HEK293 (cell line): ENCODE measurements around the gene POLE3.

Experiments used
- BCL11B ChIP-seq: fragments of 450-650 bp; formaldehyde crosslinking; IDR thresholded peaks from 2 replicates; pipeline ENCODE4 v1.5.1; 2016; ENCODE audit warnings: low read depth, missing biosample characterization, missing genetic modification characterization
- HOXA7 ChIP-seq: sonication (generic); formaldehyde crosslinking; IDR thresholded peaks from 2 replicates; pipeline ENCODE4 v1.8.1; 2022; ENCODE audit warnings: missing genetic modification reagents, borderline replicate concordance
- KLF7 ChIP-seq: fragments of 450-650 bp; formaldehyde crosslinking; IDR thresholded peaks from 2 replicates; pipeline ENCODE4 v1.5.1; 2016; ENCODE audit warnings: missing biosample characterization, missing genetic modification characterization, borderline replicate concordance
- KLF9 ChIP-seq: fragments of 450-650 bp; formaldehyde crosslinking; IDR thresholded peaks from 2 replicates; pipeline ENCODE4 v1.5.1; 2016; ENCODE audit warnings: missing biosample characterization, missing genetic modification characterization, low read depth
- PBX3 ChIP-seq: sonication (generic); formaldehyde crosslinking; IDR thresholded peaks from 2 replicates; pipeline ENCODE4 v1.8.1; 2022; ENCODE audit warnings: mild to moderate bottlenecking, moderate library complexity, missing genetic modification reagents
- SETDB1 ChIP-seq: IDR thresholded peaks from one replicate; pipeline ENCODE4 v1.6.1; 2017; ENCODE audit warnings: mild to moderate bottlenecking, low read length, moderate library complexity, mixed read lengths; ENCODE audit not compliant: insufficient read length
- SP3 ChIP-seq: fragments of 450-650 bp; formaldehyde crosslinking; IDR thresholded peaks from 2 replicates; pipeline ENCODE4 v1.5.1; 2016; ENCODE audit warnings: missing biosample characterization, missing genetic modification characterization
- YY2 ChIP-seq: fragments of 450-650 bp; formaldehyde crosslinking; IDR thresholded peaks from 2 replicates; pipeline ENCODE4 v1.5.1; 2016; ENCODE audit warnings: missing biosample characterization, missing genetic modification characterization
- ZBTB48 ChIP-seq: fragments of 450-650 bp; formaldehyde crosslinking; IDR thresholded peaks from 2 replicates; pipeline ENCODE4 v1.5.1; 2016; ENCODE audit warnings: missing biosample characterization, missing genetic modification characterization
- ZFHX2 ChIP-seq: fragments of 450-650 bp; formaldehyde crosslinking; conservative IDR thresholded peaks from 2 replicates; pipeline ENCODE4 v1.5.1; 2016; ENCODE audit warnings: missing biosample characterization, missing genetic modification characterization
- ZNF148 ChIP-seq: fragments of 450-650 bp; formaldehyde crosslinking; IDR thresholded peaks from 2 replicates; pipeline ENCODE4 v1.5.0; 2017; ENCODE audit warnings: missing biosample characterization, missing genetic modification characterization, borderline replicate concordance
- ZNF155 ChIP-seq: fragments of 450-650 bp; formaldehyde crosslinking; IDR thresholded peaks from 2 replicates; pipeline ENCODE4 v1.5.1; 2016; ENCODE audit warnings: missing biosample characterization, missing genetic modification characterization
- ZNF175 ChIP-seq: fragments of 450-650 bp; formaldehyde crosslinking; IDR thresholded peaks from 2 replicates; pipeline ENCODE4 v1.5.1; 2016; ENCODE audit warnings: missing biosample characterization, missing genetic modification characterization
- ZNF211 ChIP-seq: fragments of 450-650 bp; formaldehyde crosslinking; IDR thresholded peaks from 2 replicates; pipeline ENCODE4 v1.5.1; 2016; ENCODE audit warnings: low read depth, missing biosample characterization, missing genetic modification characterization
- ZNF302 ChIP-seq: fragments of 450-650 bp; formaldehyde crosslinking; IDR thresholded peaks from 2 replicates; pipeline ENCODE4 v1.5.1; 2016; ENCODE audit warnings: missing biosample characterization, missing genetic modification characterization, low read depth
- ZNF311 ChIP-seq: fragments of 450-650 bp; formaldehyde crosslinking; IDR thresholded peaks from 2 replicates; pipeline ENCODE4 v1.5.1; 2017; ENCODE audit warnings: missing biosample characterization, missing genetic modification characterization, borderline replicate concordance
- ZNF398 ChIP-seq: fragments of 450-650 bp; formaldehyde crosslinking; IDR thresholded peaks from 2 replicates; pipeline ENCODE4 v1.5.1; 2017; ENCODE audit warnings: missing biosample characterization, missing genetic modification characterization
- ZNF404 ChIP-seq: fragments of 450-650 bp; formaldehyde crosslinking; IDR thresholded peaks from 2 replicates; pipeline ENCODE4 v1.5.1; 2017; ENCODE audit warnings: missing biosample characterization, missing genetic modification characterization
- ZNF449 ChIP-seq: fragments of 450-650 bp; formaldehyde crosslinking; IDR thresholded peaks from 2 replicates; pipeline ENCODE4 v1.5.1; 2017; ENCODE audit warnings: missing biosample characterization, mild to moderate bottlenecking, missing genetic modification characterization, moderate library complexity
- ZNF488 ChIP-seq: fragments of 450-650 bp; formaldehyde crosslinking; IDR thresholded peaks from 2 replicates; pipeline ENCODE4 v1.5.1; 2016; ENCODE audit warnings: missing biosample characterization, missing genetic modification characterization
- ZNF501 ChIP-seq: fragments of 450-650 bp; formaldehyde crosslinking; IDR thresholded peaks from 2 replicates; pipeline ENCODE4 v1.5.1; 2016; ENCODE audit warnings: missing biosample characterization, missing genetic modification characterization
- ZNF529 ChIP-seq: fragments of 450-650 bp; formaldehyde crosslinking; IDR thresholded peaks from 2 replicates; pipeline ENCODE4 v1.5.1; 2017; ENCODE audit warnings: missing genetic modification characterization, missing biosample characterization; ENCODE audit not compliant: insufficient replicate concordance
- ZNF530 ChIP-seq: fragments of 450-650 bp; formaldehyde crosslinking; IDR thresholded peaks from 2 replicates; pipeline ENCODE4 v1.5.1; 2016; ENCODE audit warnings: low read depth, missing biosample characterization, missing genetic modification characterization
- ZNF548 ChIP-seq: fragments of 450-650 bp; formaldehyde crosslinking; IDR thresholded peaks from 2 replicates; pipeline ENCODE4 v1.5.1; 2016; ENCODE audit warnings: missing biosample characterization, missing genetic modification characterization
- ZNF629 ChIP-seq: fragments of 450-650 bp; formaldehyde crosslinking; IDR thresholded peaks from 2 replicates; pipeline ENCODE4 v1.5.1; 2017; ENCODE audit warnings: missing biosample characterization, missing genetic modification characterization
- ZNF664 ChIP-seq: fragments of 450-650 bp; formaldehyde crosslinking; IDR thresholded peaks from 2 replicates; pipeline ENCODE4 v1.5.1; 2016; ENCODE audit warnings: missing biosample characterization, missing genetic modification characterization
- ZSCAN4 ChIP-seq: fragments of 450-650 bp; formaldehyde crosslinking; IDR thresholded peaks from 2 replicates; pipeline ENCODE4 v1.5.1; 2017; ENCODE audit warnings: missing biosample characterization, missing genetic modification characterization
- ZSCAN5A ChIP-seq: fragments of 450-650 bp; formaldehyde crosslinking; IDR thresholded peaks from 2 replicates; pipeline ENCODE4 v1.5.1; 2016; ENCODE audit warnings: missing biosample characterization, missing genetic modification characterization
- ZXDB ChIP-seq: fragments of 450-650 bp; formaldehyde crosslinking; IDR thresholded peaks from 2 replicates; pipeline ENCODE4 v1.5.1; 2016; ENCODE audit warnings: missing biosample characterization, missing genetic modification characterization

Gene POLE3

GRCh38 chr9:113376634-113377567, 33.6 kb downstream of the POLE3 start, which contains the start of gene HDHD3 (continued):
- TF ChIP-seq ZNF398 (tag by site-specific recombination) (peak; percentile 96), SP3 (tag by site-specific recombination) (peak; percentile 94), ZNF548 (tag by site-specific recombination) (no peak), ZSCAN5A (tag by site-specific recombination) (peak; percentile 36; the same call in 1 of the 2 replicates), ZNF664 (no peak), ZSCAN4 (tag by site-specific recombination) (no peak), KLF9 (tag by site-specific recombination) (peak; percentile 78), ZBTB48 (tag by site-specific recombination) (peak; percentile 73), ZNF155 (tag by site-specific recombination) (no peak), ZNF211 (tag by site-specific recombination) (no peak), ZNF449 (tag by site-specific recombination) (peak; percentile 51; the same call in 1 of the 2 replicates), ZNF404 (tag by site-specific recombination) (no peak), ZNF501 (tag by site-specific recombination) (no peak), YY2 (tag by site-specific recombination) (no peak), ZNF529 (tag by site-specific recombination) (no peak), SETDB1 (no peak), BCL11B (peak; percentile 24; the same call in 1 of the 2 replicates), PBX3 (CRISPR knock-in tag) (0 out of 2 replicates have a peak, but pooled peaks have one; percentile 30), HOXA7 (CRISPR knock-in tag) (no peak), ZXDB (tag by site-specific recombination) (peak; percentile 14; the same call in 1 of the 2 replicates), ZNF175 (tag by site-specific recombination) (no peak), ZNF302 (tag by site-specific recombination) (no peak), KLF7 (no peak; the same call in 1 of the 2 replicates), ZNF488 (tag by site-specific recombination) (no peak), ZNF629 (tag by site-specific recombination) (peak; percentile 7; the same call in 1 of the 2 replicates), ZNF530 (no peak), ZNF311 (tag by site-specific recombination) (no peak), ZNF148 (tag by site-specific recombination) (no peak), ZFHX2 (peak; percentile 77)
